SK-N-SH treated with all-trans-retinoic acid at 6 μM for 48 hours (cell line): ENCODE results near the gene PFKL.

Experiments used
- ATAC-seq: fragments of 200-7000 bp; cut with Tn5 transposase; 3 replicates; pipeline ENCODE4 v1.9.1; 2020; ENCODE audit warnings: mild to moderate bottlenecking, moderate library complexity
- ARNTL ChIP-seq: fragments of 450-650 bp; formaldehyde crosslinking; IDR thresholded peaks from 2 replicates; pipeline ENCODE4 v1.5.0; 2020; ENCODE audit warnings: low read depth, mild to moderate bottlenecking, moderate library complexity, borderline replicate concordance
- BACH2 ChIP-seq: fragments of 250-450 bp; sonication (Bioruptor Pico); IDR thresholded peaks from 2 replicates; pipeline ENCODE4 v1.9.0; 2021; ENCODE audit warnings: mild to moderate bottlenecking, borderline replicate concordance
- CSDC2 ChIP-seq: fragments of 250-450 bp; sonication (Bioruptor Pico); IDR thresholded peaks from 2 replicates; pipeline ENCODE4 v1.5.0; 2020; ENCODE audit warnings: mild to moderate bottlenecking, moderate library complexity
- GLIS3 ChIP-seq: fragments of 250-450 bp; sonication (Bioruptor Pico); IDR thresholded peaks from 2 replicates; pipeline ENCODE4 v1.5.0; 2020; ENCODE audit warnings: mild to moderate bottlenecking, moderate library complexity
- ISL1 ChIP-seq: fragments of 250-450 bp; sonication (Bioruptor Pico); IDR thresholded peaks from 2 replicates; pipeline ENCODE4 v2.1.2; 2022; ENCODE audit warnings: mild to moderate bottlenecking, moderate library complexity
- OSR1 ChIP-seq: fragments of 250-450 bp; sonication (Bioruptor Pico); IDR thresholded peaks from 2 replicates; pipeline ENCODE4 v1.8.0; 2022; ENCODE audit warnings: moderate library complexity, mild to moderate bottlenecking, inconsistent platforms
- PPARA ChIP-seq: fragments of 250-450 bp; sonication (Bioruptor Pico); IDR thresholded peaks from 2 replicates; pipeline ENCODE4 v1.5.0; 2020; ENCODE audit warnings: mild to moderate bottlenecking, borderline replicate concordance
- RARB ChIP-seq: fragments of 250-450 bp; sonication (Bioruptor Pico); IDR thresholded peaks from 2 replicates; pipeline ENCODE4 v1.8.0; 2021; ENCODE audit warnings: mild to moderate bottlenecking, moderate library complexity
- SNAI2 ChIP-seq: fragments of 250-450 bp; sonication (Bioruptor Pico); IDR thresholded peaks from 2 replicates; pipeline ENCODE4 v1.5.0; 2020; ENCODE audit warnings: mild to moderate bottlenecking, moderate library complexity
- TCF4 ChIP-seq: fragments of 250-450 bp; sonication (Bioruptor Pico); IDR thresholded peaks from 2 replicates; pipeline ENCODE4 v1.8.0; 2021; ENCODE audit warnings: mild to moderate bottlenecking, moderate library complexity, borderline replicate concordance
- TOX ChIP-seq: fragments of 250-450 bp; sonication (Bioruptor Pico); IDR thresholded peaks from 2 replicates; pipeline ENCODE4 v1.8.0; 2021; ENCODE audit warnings: mild to moderate bottlenecking, moderate library complexity, borderline replicate concordance
- ZC3H10 ChIP-seq: fragments of 250-450 bp; sonication (Bioruptor Pico); IDR thresholded peaks from 2 replicates; pipeline ENCODE4 v1.5.1; 2021; ENCODE audit warnings: mild to moderate bottlenecking, moderate library complexity
- ZFP3 ChIP-seq: fragments of 250-450 bp; sonication (Bioruptor Pico); IDR thresholded peaks from 2 replicates; pipeline ENCODE4 v1.5.0; 2020; ENCODE audit warnings: mild to moderate bottlenecking, moderate library complexity
- ZFP30 ChIP-seq: fragments of 450-650 bp; formaldehyde crosslinking; IDR thresholded peaks from 2 replicates; pipeline ENCODE4 v1.5.0; 2022; ENCODE audit warnings: mild to moderate bottlenecking, moderate library complexity
- ZNF565 ChIP-seq: fragments of 450-650 bp; formaldehyde crosslinking; conservative IDR thresholded peaks from 2 replicates; pipeline ENCODE4 v1.5.0; 2020; ENCODE audit warnings: low read depth, mild to moderate bottlenecking, moderate library complexity
- ZNF70 ChIP-seq: fragments of 450-650 bp; formaldehyde crosslinking; IDR thresholded peaks from 2 replicates; pipeline ENCODE4 v1.5.0; 2020; ENCODE audit warnings: mild to moderate bottlenecking, moderate library complexity
- ZNF8 ChIP-seq: fragments of 450-650 bp; formaldehyde crosslinking; IDR thresholded peaks from 2 replicates; pipeline ENCODE4 v1.5.0; 2020; ENCODE audit warnings: mild to moderate bottlenecking, moderate library complexity
- TF ChIP-seq, protein P1 (sequence below): fragments of 250-450 bp; sonication (Bioruptor Pico); IDR thresholded peaks from 2 replicates; pipeline ENCODE4 v1.8.0; 2021; ENCODE audit warnings: low read depth, mild to moderate bottlenecking, moderate library complexity, borderline replicate concordance
- TF ChIP-seq, protein P2 (sequence below): fragments of 250-450 bp; sonication (Bioruptor Pico); IDR thresholded peaks from 2 replicates; pipeline ENCODE4 v1.5.1; 2020; ENCODE audit warnings: low read depth, mild to moderate bottlenecking, moderate library complexity
- TF ChIP-seq, protein P3 (sequence below): fragments of 250-450 bp; sonication (Bioruptor Pico); IDR thresholded peaks from 2 replicates; pipeline ENCODE4 v1.5.1; 2021; ENCODE audit warnings: mild to moderate bottlenecking, moderate library complexity
- TF ChIP-seq, protein P4 (sequence below): fragments of 250-450 bp; sonication (Bioruptor Pico); IDR thresholded peaks from 2 replicates; pipeline ENCODE4 v1.5.0; 2020; ENCODE audit warnings: mild to moderate bottlenecking, moderate library complexity

Gene PFKL

DNA sequence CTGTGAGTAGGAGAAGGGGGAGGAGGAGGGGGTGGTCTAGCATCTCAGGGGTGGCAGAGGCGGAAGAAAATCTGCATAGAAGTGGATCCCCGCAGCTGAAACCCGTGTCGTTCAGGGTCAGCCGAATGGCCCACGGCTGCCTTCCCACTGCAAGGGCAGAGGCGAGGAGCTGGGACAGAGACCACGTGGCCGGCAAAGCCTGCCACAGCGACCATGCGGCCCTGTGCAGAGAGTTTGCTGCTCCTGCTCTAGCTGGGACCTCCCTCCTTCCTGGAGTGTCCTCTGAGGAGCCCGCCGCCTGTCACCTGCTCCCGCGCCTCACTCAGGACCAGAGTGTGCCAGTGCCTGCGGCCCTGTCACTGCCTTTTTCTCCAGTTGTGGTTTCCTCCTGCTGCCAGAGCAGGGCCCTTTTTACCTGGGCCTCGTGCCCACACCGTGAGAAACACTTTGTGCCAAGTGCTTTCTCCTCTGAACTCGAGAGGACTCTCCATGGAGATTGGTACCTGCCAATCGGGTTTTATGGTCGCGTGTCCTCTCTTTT, 48.1 kb downstream of the PFKL start:
- no peak for TF ChIP-seq GLIS3
- no peak for TF ChIP-seq OSR1 (CRISPR knock-in tag)
- no peak for TF ChIP-seq ARNTL
- TF ChIP-seq, protein P1, sequence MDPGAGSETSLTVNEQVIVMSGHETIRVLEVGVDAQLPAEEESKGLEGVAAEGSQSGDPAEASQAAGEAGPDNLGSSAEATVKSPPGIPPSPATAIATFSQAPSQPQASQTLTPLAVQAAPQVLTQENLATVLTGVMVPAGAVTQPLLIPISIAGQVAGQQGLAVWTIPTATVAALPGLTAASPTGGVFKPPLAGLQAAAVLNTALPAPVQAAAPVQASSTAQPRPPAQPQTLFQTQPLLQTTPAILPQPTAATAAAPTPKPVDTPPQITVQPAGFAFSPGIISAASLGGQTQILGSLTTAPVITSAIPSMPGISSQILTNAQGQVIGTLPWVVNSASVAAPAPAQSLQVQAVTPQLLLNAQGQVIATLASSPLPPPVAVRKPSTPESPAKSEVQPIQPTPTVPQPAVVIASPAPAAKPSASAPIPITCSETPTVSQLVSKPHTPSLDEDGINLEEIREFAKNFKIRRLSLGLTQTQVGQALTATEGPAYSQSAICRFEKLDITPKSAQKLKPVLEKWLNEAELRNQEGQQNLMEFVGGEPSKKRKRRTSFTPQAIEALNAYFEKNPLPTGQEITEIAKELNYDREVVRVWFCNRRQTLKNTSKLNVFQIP: no peak
- no peak for TF ChIP-seq ZNF70 (CRISPR knock-in tag)
- TF ChIP-seq ZFP3 (CRISPR knock-in tag): no peak
- TF ChIP-seq, protein P2, sequence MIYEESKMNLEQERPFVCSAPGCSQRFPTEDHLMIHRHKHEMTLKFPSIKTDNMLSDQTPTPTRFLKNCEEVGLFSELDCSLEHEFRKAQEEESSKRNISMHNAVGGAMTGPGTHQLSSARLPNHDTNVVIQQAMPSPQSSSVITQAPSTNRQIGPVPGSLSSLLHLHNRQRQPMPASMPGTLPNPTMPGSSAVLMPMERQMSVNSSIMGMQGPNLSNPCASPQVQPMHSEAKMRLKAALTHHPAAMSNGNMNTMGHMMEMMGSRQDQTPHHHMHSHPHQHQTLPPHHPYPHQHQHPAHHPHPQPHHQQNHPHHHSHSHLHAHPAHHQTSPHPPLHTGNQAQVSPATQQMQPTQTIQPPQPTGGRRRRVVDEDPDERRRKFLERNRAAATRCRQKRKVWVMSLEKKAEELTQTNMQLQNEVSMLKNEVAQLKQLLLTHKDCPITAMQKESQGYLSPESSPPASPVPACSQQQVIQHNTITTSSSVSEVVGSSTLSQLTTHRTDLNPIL: no peak
- no peak for TF ChIP-seq TOX
- no peak for TF ChIP-seq SNAI2
- no peak for TF ChIP-seq ISL1 (CRISPR knock-in tag)
- TF ChIP-seq RARB (CRISPR knock-in tag): no peak
- TF ChIP-seq ZNF8 (CRISPR knock-in tag): no peak
- TF ChIP-seq PPARA (CRISPR knock-in tag): no peak
- no peak for ATAC-seq

DNA sequence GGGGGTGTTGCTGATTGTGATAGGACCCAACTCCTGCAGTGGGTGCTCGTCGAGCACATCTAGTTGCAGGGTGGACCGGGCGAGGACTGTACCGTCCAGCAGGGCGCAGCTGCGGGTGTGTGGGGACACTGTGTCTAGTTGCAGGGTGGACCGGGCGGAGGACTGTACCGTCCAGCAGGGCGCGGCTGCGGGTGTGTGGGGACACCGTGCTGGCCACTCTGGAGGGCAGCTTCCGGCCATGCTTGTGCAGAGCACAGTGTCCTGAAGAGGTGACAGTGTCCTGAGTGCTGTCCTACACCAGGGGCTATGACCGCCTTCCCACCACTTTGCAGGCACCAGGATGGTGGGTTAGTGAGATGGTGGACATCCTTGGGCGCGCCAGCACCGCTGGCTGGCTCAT, 49.0 kb downstream of the PFKL start:
- no peak for ATAC-seq
- TF ChIP-seq ARNTL (no peak), RARB (CRISPR knock-in tag) (no peak), BACH2 (CRISPR knock-in tag) (no peak), ZFP30 (no peak), ZFP3 (CRISPR knock-in tag) (no peak), OSR1 (CRISPR knock-in tag) (no peak), ZNF70 (CRISPR knock-in tag) (no peak), CSDC2 (CRISPR knock-in tag) (no peak), TCF4 (no peak)
- TF ChIP-seq, protein P2: no peak
- TF ChIP-seq, protein P3, sequence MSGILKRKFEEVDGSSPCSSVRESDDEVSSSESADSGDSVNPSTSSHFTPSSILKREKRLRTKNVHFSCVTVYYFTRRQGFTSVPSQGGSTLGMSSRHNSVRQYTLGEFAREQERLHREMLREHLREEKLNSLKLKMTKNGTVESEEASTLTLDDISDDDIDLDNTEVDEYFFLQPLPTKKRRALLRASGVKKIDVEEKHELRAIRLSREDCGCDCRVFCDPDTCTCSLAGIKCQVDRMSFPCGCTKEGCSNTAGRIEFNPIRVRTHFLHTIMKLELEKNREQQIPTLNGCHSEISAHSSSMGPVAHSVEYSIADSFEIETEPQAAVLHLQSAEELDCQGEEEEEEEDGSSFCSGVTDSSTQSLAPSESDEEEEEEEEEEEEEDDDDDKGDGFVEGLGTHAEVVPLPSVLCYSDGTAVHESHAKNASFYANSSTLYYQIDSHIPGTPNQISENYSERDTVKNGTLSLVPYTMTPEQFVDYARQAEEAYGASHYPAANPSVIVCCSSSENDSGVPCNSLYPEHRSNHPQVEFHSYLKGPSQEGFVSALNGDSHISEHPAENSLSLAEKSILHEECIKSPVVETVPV (CRISPR knock-in tag): no peak

DNA sequence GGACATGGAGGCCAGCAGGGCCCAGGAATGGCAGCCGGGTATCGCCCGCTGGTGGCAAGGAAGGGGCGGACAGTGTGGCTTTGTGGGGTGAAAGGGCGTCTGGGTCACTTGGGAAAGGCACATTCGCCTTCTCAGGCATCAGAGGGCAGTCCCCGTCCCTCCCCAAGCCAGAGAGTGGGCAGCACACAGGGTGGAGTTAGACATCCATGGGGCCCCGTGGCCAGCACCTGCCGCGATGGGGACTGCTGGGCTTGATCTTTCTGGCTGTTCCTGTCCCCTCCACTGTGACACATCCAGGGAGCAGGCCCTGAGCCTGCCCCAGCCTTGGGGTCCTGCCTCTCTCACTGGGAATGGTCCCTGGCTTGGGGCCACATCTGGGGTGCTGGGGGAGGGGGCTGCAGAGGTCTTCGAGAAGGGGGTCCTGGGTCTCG, 49.6 kb downstream of the PFKL start:
- ATAC-seq: no peak
- TF ChIP-seq ZC3H10 (CRISPR knock-in tag) (no peak), ZFP3 (CRISPR knock-in tag) (no peak), CSDC2 (CRISPR knock-in tag) (no peak), BACH2 (CRISPR knock-in tag) (no peak), ARNTL (no peak), RARB (CRISPR knock-in tag) (no peak)
- TF ChIP-seq, protein P1: no peak

DNA sequence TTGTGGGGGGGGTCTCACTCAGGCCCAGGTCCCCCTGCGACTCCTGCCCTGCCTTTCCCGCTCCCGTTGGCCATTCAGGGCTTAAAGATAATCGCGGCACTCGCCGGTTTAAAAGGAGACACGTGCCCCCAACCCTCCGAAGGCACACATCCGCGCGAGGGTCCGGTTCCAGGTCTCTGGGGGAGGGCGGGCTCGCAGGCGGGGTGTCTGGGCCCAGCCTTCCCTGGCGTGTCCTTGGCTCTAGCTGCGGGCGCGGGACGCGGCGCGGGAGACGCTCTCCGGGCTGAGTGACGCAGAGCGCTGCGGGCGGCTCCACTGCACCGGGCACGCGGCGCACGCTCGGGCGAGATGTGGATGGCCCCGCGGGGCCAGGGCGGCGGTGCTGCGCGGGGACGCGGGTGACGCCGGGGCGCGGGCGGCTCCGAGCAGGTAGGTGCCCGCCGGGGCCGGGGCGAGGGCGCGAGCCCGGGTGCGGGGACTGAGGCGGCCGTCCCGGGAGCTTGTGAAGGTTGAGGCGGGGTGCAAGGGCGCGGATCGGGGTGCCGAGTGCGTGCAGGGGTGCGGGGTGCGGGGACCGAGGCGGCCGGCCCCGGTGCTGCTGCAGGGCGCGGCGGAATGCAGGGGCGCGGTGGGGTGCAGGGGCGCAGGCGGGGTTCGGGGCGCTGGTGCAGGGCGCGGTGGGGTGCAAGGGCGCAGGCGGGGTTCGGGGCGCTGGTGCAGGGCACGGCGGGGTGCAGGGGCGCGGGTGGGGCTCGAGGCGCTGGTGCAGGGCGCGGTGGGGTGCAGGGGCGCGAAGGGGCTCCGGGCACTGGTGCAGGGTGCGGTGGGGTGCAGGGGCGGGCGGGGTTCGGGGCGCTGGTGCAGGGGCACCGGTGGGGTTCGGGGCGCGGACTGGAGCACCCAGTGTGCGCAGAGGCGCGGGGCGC, 50.3 kb downstream of the PFKL start:
- ATAC-seq: no peak
- no peak for TF ChIP-seq PPARA (CRISPR knock-in tag)
- TF ChIP-seq, protein P1: no peak
- TF ChIP-seq ARNTL: no peak
- no peak for TF ChIP-seq ZFP30
- TF ChIP-seq ZNF565 (CRISPR knock-in tag): no peak
- TF ChIP-seq ZC3H10 (CRISPR knock-in tag): no peak
- TF ChIP-seq, protein P2: no peak
- no peak for TF ChIP-seq GLIS3
- TF ChIP-seq, protein P4, sequence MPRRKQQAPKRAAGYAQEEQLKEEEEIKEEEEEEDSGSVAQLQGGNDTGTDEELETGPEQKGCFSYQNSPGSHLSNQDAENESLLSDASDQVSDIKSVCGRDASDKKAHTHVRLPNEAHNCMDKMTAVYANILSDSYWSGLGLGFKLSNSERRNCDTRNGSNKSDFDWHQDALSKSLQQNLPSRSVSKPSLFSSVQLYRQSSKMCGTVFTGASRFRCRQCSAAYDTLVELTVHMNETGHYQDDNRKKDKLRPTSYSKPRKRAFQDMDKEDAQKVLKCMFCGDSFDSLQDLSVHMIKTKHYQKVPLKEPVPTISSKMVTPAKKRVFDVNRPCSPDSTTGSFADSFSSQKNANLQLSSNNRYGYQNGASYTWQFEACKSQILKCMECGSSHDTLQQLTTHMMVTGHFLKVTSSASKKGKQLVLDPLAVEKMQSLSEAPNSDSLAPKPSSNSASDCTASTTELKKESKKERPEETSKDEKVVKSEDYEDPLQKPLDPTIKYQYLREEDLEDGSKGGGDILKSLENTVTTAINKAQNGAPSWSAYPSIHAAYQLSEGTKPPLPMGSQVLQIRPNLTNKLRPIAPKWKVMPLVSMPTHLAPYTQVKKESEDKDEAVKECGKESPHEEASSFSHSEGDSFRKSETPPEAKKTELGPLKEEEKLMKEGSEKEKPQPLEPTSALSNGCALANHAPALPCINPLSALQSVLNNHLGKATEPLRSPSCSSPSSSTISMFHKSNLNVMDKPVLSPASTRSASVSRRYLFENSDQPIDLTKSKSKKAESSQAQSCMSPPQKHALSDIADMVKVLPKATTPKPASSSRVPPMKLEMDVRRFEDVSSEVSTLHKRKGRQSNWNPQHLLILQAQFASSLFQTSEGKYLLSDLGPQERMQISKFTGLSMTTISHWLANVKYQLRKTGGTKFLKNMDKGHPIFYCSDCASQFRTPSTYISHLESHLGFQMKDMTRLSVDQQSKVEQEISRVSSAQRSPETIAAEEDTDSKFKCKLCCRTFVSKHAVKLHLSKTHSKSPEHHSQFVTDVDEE (CRISPR knock-in tag): no peak
